ENCODE results near the gene PPP4R2.
A peak's percentile ranks its signal among the peaks of the same experiment; 100 is the strongest.

PPP4R2 gene

GRCh38 chr3:73056014-73056844, 59.6 kb downstream of the PPP4R2 start:
- WGBS (ENCODE audit: extremely low coverage, insufficient coverage, insufficient read length): no CpG with 5 or more reads among the region's 5 CpGs
- Histone ChIP-seq H3K27ac (ENCODE audit: low read depth, low read length) (no peak overlapping the region), H3K79me1 (ENCODE audit: low read length) (no peaks in the 10 kb centered on the region), H3K14ac (ENCODE audit: low read length) (no peak overlapping the region), H3K4ac (ENCODE audit: low read depth, low read length) (no peak overlapping the region), H3K79me2 (ENCODE audit: control insufficient read depth, insufficient read depth, low read length, poor library complexity) (peaks cover 3% of the 10 kb centered on the region), H3K18ac (ENCODE audit: low read length) (no peak overlapping the region), H2AK5ac (ENCODE audit: low read length) (no peak overlapping the region), H4K12ac (ENCODE audit: low read depth, low read length) (no peak overlapping the region), H3K9ac (ENCODE audit: low read length) (no peak overlapping the region), H2AFZ (ENCODE audit: insufficient read depth, low read length, poor library complexity) (no peak overlapping the region), H2BK120ac (ENCODE audit: insufficient read depth, low read length, poor library complexity) (no peak overlapping the region), H3K27me3 (ENCODE audit: insufficient read depth, low read length) (no peaks in the 10 kb centered on the region), H2BK12ac (ENCODE audit: low read length) (no peak overlapping the region), H4K91ac (ENCODE audit: low read depth, low read length) (no peak overlapping the region), H3K36me3 (ENCODE audit: control insufficient read depth in 1 of 2, insufficient read depth in 2 of 2, low read length in 2 of 2) (peaks cover 0 to 2% of the 10 kb centered on the region in 2 experiments), H3K23ac (ENCODE audit: low read length) (no peak overlapping the region), H2BK5ac (ENCODE audit: low read depth, low read length, poor library complexity) (no peak overlapping the region), H3K4me1 (ENCODE audit: control insufficient read depth in 1 of 2, insufficient read depth in 2 of 2, low read length in 2 of 2) (no peaks in the 10 kb centered on the region), H3K4me3 (ENCODE audit: low read depth, low read length) (no peak overlapping the region), H3K4me2 (ENCODE audit: low read length) (no peak overlapping the region), H3K9me3 (ENCODE audit: insufficient read depth, low read depth, low read length) (no peaks in the 10 kb centered on the region), H4K8ac (ENCODE audit: low read depth, low read length) (no peak overlapping the region)
- peak in 1 of 2 donors; percentile 70 for DNase-seq

- peaks cover 2 to 3% of the 10 kb centered on the region in 2 experiments for H3K36me3 ChIP-seq (ENCODE audit: control insufficient read depth in 1 of 2, insufficient read depth in 2 of 2, low read length in 2 of 2)
- H3K23ac ChIP-seq (ENCODE audit: low read length): no peak overlapping the region
- no peak overlapping the region for H3K14ac ChIP-seq (ENCODE audit: low read length)
- H2AFZ ChIP-seq (ENCODE audit: insufficient read depth, low read length, poor library complexity): no peak overlapping the region
- no peak overlapping the region for H4K8ac ChIP-seq (ENCODE audit: low read depth, low read length)
- no peak overlapping the region for H3K4ac ChIP-seq (ENCODE audit: low read depth, low read length)
- no peaks in the 10 kb centered on the region for H3K27me3 ChIP-seq (ENCODE audit: insufficient read depth, low read length)
- H3K9me3 ChIP-seq (ENCODE audit: insufficient read depth, low read depth, low read length): no peaks in the 10 kb centered on the region
- no peak overlapping the region for H2BK12ac ChIP-seq (ENCODE audit: low read length)
- no peaks in the 10 kb centered on the region for H3K79me1 ChIP-seq (ENCODE audit: low read length)
- no peaks in the 10 kb centered on the region for H3K4me1 ChIP-seq (ENCODE audit: control insufficient read depth in 1 of 2, insufficient read depth in 2 of 2, low read length in 2 of 2)
- H2AK5ac ChIP-seq (ENCODE audit: low read length): no peak overlapping the region
- no peak overlapping the region for H4K91ac ChIP-seq (ENCODE audit: low read depth, low read length)
- H3K18ac ChIP-seq (ENCODE audit: low read length): no peak overlapping the region
- no peak overlapping the region for H2BK5ac ChIP-seq (ENCODE audit: low read depth, low read length, poor library complexity)
- H3K27ac ChIP-seq (ENCODE audit: low read depth, low read length): no peak overlapping the region
- no peak overlapping the region for H3K4me3 ChIP-seq (ENCODE audit: low read depth, low read length)
- no peak overlapping the region for H4K12ac ChIP-seq (ENCODE audit: low read depth, low read length)
- no peak overlapping the region for H2BK120ac ChIP-seq (ENCODE audit: insufficient read depth, low read length, poor library complexity)
- no peak overlapping the region for H3K9ac ChIP-seq (ENCODE audit: low read length)
- no peak for DNase-seq
- peaks cover 3% of the 10 kb centered on the region for H3K79me2 ChIP-seq (ENCODE audit: control insufficient read depth, insufficient read depth, low read length, poor library complexity)
- no peak overlapping the region for H3K4me2 ChIP-seq (ENCODE audit: low read length)
Measured at GRCh38 chr3:73056845-73057150, 60.2 kb downstream of the PPP4R2 start.

- Histone ChIP-seq H2BK12ac (ENCODE audit: low read length) (no peak overlapping the region), H3K36me3 (ENCODE audit: control insufficient read depth in 1 of 2, insufficient read depth in 2 of 2, low read length in 2 of 2) (peaks cover 11 to 15% of the 10 kb centered on the region in 2 experiments), H3K27me3 (ENCODE audit: insufficient read depth, low read length) (no peaks in the 10 kb centered on the region), H3K79me2 (ENCODE audit: control insufficient read depth, insufficient read depth, low read length, poor library complexity) (no peaks in the 10 kb centered on the region), H2AK5ac (ENCODE audit: low read length) (no peak overlapping the region), H3K23ac (ENCODE audit: low read length) (no peak overlapping the region), H2AFZ (ENCODE audit: insufficient read depth, low read length, poor library complexity) (no peak overlapping the region), H3K79me1 (ENCODE audit: low read length) (no peaks in the 10 kb centered on the region), H3K14ac (ENCODE audit: low read length) (no peak overlapping the region), H3K4me3 (ENCODE audit: low read depth, low read length) (no peak overlapping the region), H3K27ac (ENCODE audit: low read depth, low read length) (no peak overlapping the region), H3K4ac (ENCODE audit: low read depth, low read length) (no peak overlapping the region), H4K12ac (ENCODE audit: low read depth, low read length) (no peak overlapping the region), H3K9ac (ENCODE audit: low read length) (no peak overlapping the region), H2BK120ac (ENCODE audit: insufficient read depth, low read length, poor library complexity) (no peak overlapping the region), H4K91ac (ENCODE audit: low read depth, low read length) (no peak overlapping the region), H4K8ac (ENCODE audit: low read depth, low read length) (no peak overlapping the region), H2BK5ac (ENCODE audit: low read depth, low read length, poor library complexity) (no peak overlapping the region), H3K4me2 (ENCODE audit: low read length) (no peak overlapping the region), H3K4me1 (ENCODE audit: control insufficient read depth in 1 of 2, insufficient read depth in 2 of 2, low read length in 2 of 2) (no peaks in the 10 kb centered on the region), H3K18ac (ENCODE audit: low read length) (no peak overlapping the region), H3K9me3 (ENCODE audit: insufficient read depth, low read depth, low read length) (no peaks in the 10 kb centered on the region)
- no CpG with 5 or more reads among the region's 1 CpG for WGBS (ENCODE audit: extremely low coverage, insufficient coverage, insufficient read length)
- DNase-seq: no peak
Measured at GRCh38 chr3:73060302-73060723, 63.7 kb downstream of the PPP4R2 start.

GRCh38 chr3:73061416-73061815, 64.8 kb downstream of the PPP4R2 start, which contains the start of gene EBLN2:
EBLN2 (plus strand) TSS chr3:73061659; CDS start chr3:73062082, 423 bp downstream.
- Histone ChIP-seq H3K4ac (ENCODE audit: low read depth, low read length) (no peak within 1 kb of the TSS), H3K4me1 (ENCODE audit: control insufficient read depth in 1 of 2, insufficient read depth in 2 of 2, low read length in 2 of 2) (no peaks in the 10 kb centered on the region), H2BK120ac (ENCODE audit: insufficient read depth, low read length, poor library complexity) (no peak within 1 kb of the TSS), H4K12ac (ENCODE audit: low read depth, low read length) (no peak within 1 kb of the TSS), H3K23ac (ENCODE audit: low read length) (no peak within 1 kb of the TSS), H2AFZ (ENCODE audit: insufficient read depth, low read length, poor library complexity) (no peak within 1 kb of the TSS), H3K36me3 (ENCODE audit: control insufficient read depth in 1 of 2, insufficient read depth in 2 of 2, low read length in 2 of 2) (peaks cover 11 to 15% of the 10 kb centered on the region in 2 experiments), H4K8ac (ENCODE audit: low read depth, low read length) (no peak within 1 kb of the TSS), H3K14ac (ENCODE audit: low read length) (no peak within 1 kb of the TSS), H4K91ac (ENCODE audit: low read depth, low read length) (no peak within 1 kb of the TSS), H3K79me2 (ENCODE audit: control insufficient read depth, insufficient read depth, low read length, poor library complexity) (no peaks in the 10 kb centered on the region), H3K4me2 (ENCODE audit: low read length) (no peak within 1 kb of the TSS), H3K79me1 (ENCODE audit: low read length) (no peaks in the 10 kb centered on the region), H3K9ac (ENCODE audit: low read length) (no peak within 1 kb of the TSS), H3K27ac (ENCODE audit: low read depth, low read length) (no peak within 1 kb of the TSS), H3K18ac (ENCODE audit: low read length) (no peak within 1 kb of the TSS), H2BK12ac (ENCODE audit: low read length) (no peak within 1 kb of the TSS), H3K4me3 (ENCODE audit: low read depth, low read length) (no peak within 1 kb of the TSS), H3K9me3 (ENCODE audit: insufficient read depth, low read depth, low read length) (no peaks in the 10 kb centered on the region), H3K27me3 (ENCODE audit: insufficient read depth, low read length) (no peaks in the 10 kb centered on the region), H2AK5ac (ENCODE audit: low read length) (no peak within 1 kb of the TSS), H2BK5ac (ENCODE audit: low read depth, low read length, poor library complexity) (no peak within 1 kb of the TSS)
- WGBS (ENCODE audit: extremely low coverage, insufficient coverage, insufficient read length): no CpG with 5 or more reads among the region's 2 CpGs
- DNase-seq: no peak

Measured in trophoblast cell (in vitro differentiated cells and primary cell).